ENCODE data around the gene ABLIM3. TPM values are rescaled to one million over a fixed set of nuclear protein-coding genes. Genes with fewer than 3 reads are reported as not detected.

Gene ABLIM3
- polyA plus RNA-seq, 1 of the 3 experiments (the other 2 are of a cell fraction) = 5.9 TPM

DNA sequence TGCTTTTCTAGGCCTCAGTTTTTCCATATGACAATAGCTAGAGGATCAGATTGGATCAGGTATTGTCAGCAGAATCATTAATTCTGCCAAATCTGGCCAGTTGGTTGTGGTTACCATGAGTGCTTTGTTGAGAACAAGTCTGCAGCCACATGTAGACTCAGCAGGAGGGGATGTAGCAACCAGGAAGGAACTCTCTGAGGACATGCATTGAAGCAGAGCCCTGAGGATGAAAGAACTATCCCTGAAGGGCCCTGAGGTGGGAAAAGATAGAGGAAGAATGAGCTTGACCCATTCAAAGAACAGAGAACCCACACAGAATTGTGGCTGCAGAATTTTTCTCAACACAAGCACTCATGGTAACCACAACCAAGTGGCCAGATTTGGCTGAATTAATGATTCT is 70.3 kb downstream of the ABLIM3 start:
- CTCF ChIA-PET = no interaction called here

DNA sequence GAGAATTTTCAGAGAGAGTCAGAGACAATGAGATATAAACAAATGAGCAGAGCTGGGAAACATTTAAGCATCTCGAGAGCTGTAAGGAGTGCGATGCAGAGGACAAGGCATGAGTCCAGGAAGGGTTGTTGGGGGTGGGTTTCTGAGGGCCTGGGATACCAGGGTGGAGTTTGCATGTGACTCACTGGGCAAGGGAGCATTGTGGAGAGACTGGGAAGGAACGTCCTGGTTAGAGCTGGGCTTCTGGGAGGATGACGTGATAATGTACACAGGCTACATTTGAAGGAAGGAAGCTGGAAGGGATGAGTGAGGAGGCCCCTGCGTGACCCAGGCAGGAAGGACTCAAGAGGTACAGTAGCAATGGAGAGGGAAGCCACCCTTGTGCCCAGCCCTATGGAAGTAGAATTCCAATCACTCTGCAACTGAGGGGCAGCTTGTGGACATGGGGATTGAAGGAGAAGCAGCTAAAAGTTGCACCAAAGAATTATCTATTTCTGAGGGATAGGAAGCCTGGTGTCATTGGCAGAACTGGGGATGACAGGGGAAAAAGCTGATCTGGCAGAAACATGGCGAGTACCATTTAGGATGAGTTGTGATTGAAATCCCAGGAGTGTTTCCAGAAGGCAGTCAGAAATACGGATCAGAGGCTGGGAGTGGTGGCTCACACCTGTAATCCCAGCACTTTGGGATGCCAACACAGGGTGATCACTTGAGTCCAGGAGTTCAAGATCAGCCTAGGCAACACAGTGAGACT is 71.1 kb downstream of the ABLIM3 start:
- no peak for DNase-seq
- Histone ChIP-seq H4K20me1 (ENCODE audit: insufficient read depth) (no peaks in the 10 kb centered on the region), H3K4me2 (peak overlapping the region; percentile 48), H3K79me2 (ENCODE audit: insufficient read depth) (no peaks in the 10 kb centered on the region), H3K4me3 (ENCODE audit: low read depth in 2 of 2, low read length in 1 of 2) (no peak overlapping the region), H3K36me3 (replicated peaks in 1 of 2; ENCODE audit: control insufficient read depth in 1 of 2, insufficient read depth in 2 of 2, low read length in 1 of 2) (no peaks in the 10 kb centered on the region), H3K27me3 (ENCODE audit: insufficient read depth) (no peaks in the 10 kb centered on the region), H3K4me1 (ENCODE audit: control insufficient read depth in 1 of 2, insufficient read depth in 2 of 2, low read depth in 1 of 2, low read length in 1 of 2) (peaks cover 2 to 17% of the 10 kb centered on the region in 2 experiments; a peak in 3 of 4 replicates), H2AFZ (ENCODE audit: low read depth) (no peak overlapping the region), H3F3A (replicated peaks; ENCODE audit: insufficient read depth) (peaks cover 20% of the 10 kb centered on the region), H3K9ac (peak overlapping the region; percentile 34; the same call in 1 of the 2 replicates), H3K9me3 (no peaks in the 10 kb centered on the region), H3K27ac (ENCODE audit: low read depth in 2 of 2, low read length in 1 of 2) (peak overlapping the region in 1 of 2 experiments; percentile 94; a peak in 2 of 4 replicates), H3K9me2 (no peaks in the 10 kb centered on the region)
- WGBS (ENCODE audit: low lambda C conversion rate) = 67% methylated on average over 7 of the region's 7 CpGs
- TF ChIP-seq FOSL2 (IDR thresholded peaks at IDR 0.05; ENCODE audit: borderline replicate concordance, low read depth) = peak; percentile 29; the same call in 1 of the 2 replicates
- no peak for TF ChIP-seq YY1 (IDR thresholded peaks at IDR 0.05; ENCODE audit: low read depth)
- 0 out of 2 replicates have a peak, but pooled peaks have one; percentile 27 for TF ChIP-seq NFIC (IDR thresholded peaks at IDR 0.05; ENCODE audit: borderline replicate concordance)
- no peak for TF ChIP-seq RAD21 (IDR thresholded peaks at IDR 0.05; ENCODE audit: low read length)
- TF ChIP-seq, protein P1, sequence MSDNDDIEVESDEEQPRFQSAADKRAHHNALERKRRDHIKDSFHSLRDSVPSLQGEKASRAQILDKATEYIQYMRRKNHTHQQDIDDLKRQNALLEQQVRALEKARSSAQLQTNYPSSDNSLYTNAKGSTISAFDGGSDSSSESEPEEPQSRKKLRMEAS (IDR thresholded peaks at IDR 0.05; ENCODE audit: low read depth) = peak; percentile 41; the same call in 1 of the 2 replicates
- TF ChIP-seq EZH2phosphoT487 (IDR thresholded peaks at IDR 0.05; ENCODE audit: borderline replicate concordance, low read depth) = no peak
- POLR2A ChIA-PET = no interaction called here
- CTCF ChIA-PET = no interaction called here

More for the DNA sequence above, 70.3 kb downstream of the ABLIM3 start:
- peak overlapping the region; percentile 36 for H3K4me2 ChIP-seq
- peak overlapping the region in 1 of 2 experiments; percentile 94; a peak in 2 of 4 replicates for H3K27ac ChIP-seq (ENCODE audit: low read depth in 2 of 2, low read length in 1 of 2)
- no peak for TF ChIP-seq NFIC (IDR thresholded peaks at IDR 0.05; ENCODE audit: borderline replicate concordance)
- DNase-seq = no peak
- H3K9ac ChIP-seq = peak overlapping the region; percentile 26; the same call in 1 of the 2 replicates
- peak overlapping the region; percentile 32; the same call in 1 of the 2 replicates for H2AFZ ChIP-seq (ENCODE audit: low read depth)
- no peaks in the 10 kb centered on the region for H3K9me2 ChIP-seq
- H3K27me3 ChIP-seq (ENCODE audit: insufficient read depth) = no peaks in the 10 kb centered on the region
- H3K4me1 ChIP-seq (ENCODE audit: control insufficient read depth in 1 of 2, insufficient read depth in 2 of 2, low read depth in 1 of 2, low read length in 1 of 2) = peaks cover 0 to 17% of the 10 kb centered on the region in 2 experiments; a peak in 2 of 4 replicates
- H3K79me2 ChIP-seq (ENCODE audit: insufficient read depth) = no peaks in the 10 kb centered on the region
- peaks cover 20% of the 10 kb centered on the region for H3F3A ChIP-seq (replicated peaks; ENCODE audit: insufficient read depth)
- POLR2A ChIA-PET = no interaction called here
- no peaks in the 10 kb centered on the region for H4K20me1 ChIP-seq (ENCODE audit: insufficient read depth)
- no peaks in the 10 kb centered on the region for H3K9me3 ChIP-seq
- no peaks in the 10 kb centered on the region for H3K36me3 ChIP-seq (replicated peaks in 1 of 2; ENCODE audit: control insufficient read depth in 1 of 2, insufficient read depth in 2 of 2, low read length in 1 of 2)
- H3K4me3 ChIP-seq (ENCODE audit: low read depth in 2 of 2, low read length in 1 of 2) = no peak overlapping the region

DNA sequence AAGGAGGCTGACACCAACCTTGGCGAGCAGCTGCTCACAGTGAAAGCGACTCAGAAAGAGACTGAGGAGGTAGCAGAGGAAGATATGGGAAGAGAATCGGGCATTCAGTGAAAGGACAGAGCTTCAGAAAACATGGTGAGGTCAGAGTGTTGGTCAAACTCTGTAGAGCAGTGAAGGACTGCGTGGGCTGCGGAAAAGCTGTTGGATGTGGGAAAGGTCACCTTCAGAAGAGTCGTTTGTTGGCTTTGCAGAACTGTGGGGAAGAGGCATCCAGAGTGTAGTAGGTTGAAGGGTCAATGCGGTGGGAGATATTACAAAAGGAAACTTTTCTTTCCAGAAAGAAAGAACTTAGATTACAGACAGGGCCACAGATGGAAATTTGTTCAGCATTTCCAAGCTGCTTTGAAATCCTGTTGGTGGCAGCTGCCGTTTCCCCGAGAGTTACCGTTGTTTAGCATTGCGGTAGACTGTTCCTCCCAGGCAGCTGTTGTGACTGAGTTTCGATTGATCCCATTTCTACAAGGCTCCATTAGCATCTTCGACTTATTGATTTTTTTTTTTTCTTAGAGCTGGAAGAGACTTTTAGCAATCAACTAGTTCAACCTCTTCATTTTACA is 72.1 kb downstream of the ABLIM3 start:
- ChIA-PET POLR2A (interaction anchor here (0.6 kb wide), 1 partner anchor 11 kb away, joined by 4 read pairs; no protein-coding TSS in a partner anchor), CTCF (no interaction called here)
- H3K27me3 ChIP-seq (ENCODE audit: insufficient read depth) = no peaks in the 10 kb centered on the region
- H3K4me2 ChIP-seq = no peak overlapping the region
- peaks cover 20% of the 10 kb centered on the region for H3F3A ChIP-seq (replicated peaks; ENCODE audit: insufficient read depth)
- no peaks in the 10 kb centered on the region for H3K9me3 ChIP-seq
- 80% methylated on average over 13 of the region's 13 CpGs for WGBS (ENCODE audit: low lambda C conversion rate)
- H3K9ac ChIP-seq = no peak overlapping the region
- TF ChIP-seq TCF12 (IDR thresholded peaks at IDR 0.05) = no peak
- no peak for TF ChIP-seq FOXJ3 (CRISPR knock-in tag; IDR thresholded peaks at IDR 0.05)
- TF ChIP-seq, protein P2, sequence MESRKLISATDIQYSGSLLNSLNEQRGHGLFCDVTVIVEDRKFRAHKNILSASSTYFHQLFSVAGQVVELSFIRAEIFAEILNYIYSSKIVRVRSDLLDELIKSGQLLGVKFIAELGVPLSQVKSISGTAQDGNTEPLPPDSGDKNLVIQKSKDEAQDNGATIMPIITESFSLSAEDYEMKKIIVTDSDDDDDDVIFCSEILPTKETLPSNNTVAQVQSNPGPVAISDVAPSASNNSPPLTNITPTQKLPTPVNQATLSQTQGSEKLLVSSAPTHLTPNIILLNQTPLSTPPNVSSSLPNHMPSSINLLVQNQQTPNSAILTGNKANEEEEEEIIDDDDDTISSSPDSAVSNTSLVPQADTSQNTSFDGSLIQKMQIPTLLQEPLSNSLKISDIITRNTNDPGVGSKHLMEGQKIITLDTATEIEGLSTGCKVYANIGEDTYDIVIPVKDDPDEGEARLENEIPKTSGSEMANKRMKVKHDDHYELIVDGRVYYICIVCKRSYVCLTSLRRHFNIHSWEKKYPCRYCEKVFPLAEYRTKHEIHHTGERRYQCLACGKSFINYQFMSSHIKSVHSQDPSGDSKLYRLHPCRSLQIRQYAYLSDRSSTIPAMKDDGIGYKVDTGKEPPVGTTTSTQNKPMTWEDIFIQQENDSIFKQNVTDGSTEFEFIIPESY (IDR thresholded peaks at IDR 0.05; ENCODE audit: borderline replicate concordance, low read depth) = no peak
- TF ChIP-seq, protein P1 (IDR thresholded peaks at IDR 0.05; ENCODE audit: low read depth) = no peak
- no peak for TF ChIP-seq RXRA (IDR thresholded peaks at IDR 0.05; ENCODE audit: borderline replicate concordance, low read depth)
- TF ChIP-seq GATA2 (CRISPR knock-in tag; IDR thresholded peaks at IDR 0.05) = no peak
- TF ChIP-seq GABPA (IDR thresholded peaks at IDR 0.05; ENCODE audit: low read depth) = no peak
- peaks cover 2 to 17% of the 10 kb centered on the region in 2 experiments; a peak in 3 of 4 replicates for H3K4me1 ChIP-seq (ENCODE audit: control insufficient read depth in 1 of 2, insufficient read depth in 2 of 2, low read depth in 1 of 2, low read length in 1 of 2)
- no peak for DNase-seq
- no peak overlapping the region for H2AFZ ChIP-seq (ENCODE audit: low read depth)
- no peaks in the 10 kb centered on the region for H4K20me1 ChIP-seq (ENCODE audit: insufficient read depth)
- no peaks in the 10 kb centered on the region for H3K9me2 ChIP-seq
- no peaks in the 10 kb centered on the region for H3K79me2 ChIP-seq (ENCODE audit: insufficient read depth)
- H3K27ac ChIP-seq (ENCODE audit: low read depth in 2 of 2, low read length in 1 of 2) = peak overlapping the region in 1 of 2 experiments; percentile 94; a peak in 2 of 4 replicates
- no peaks in the 10 kb centered on the region for H3K36me3 ChIP-seq (replicated peaks in 1 of 2; ENCODE audit: control insufficient read depth in 1 of 2, insufficient read depth in 2 of 2, low read length in 1 of 2)
- H3K4me3 ChIP-seq (ENCODE audit: low read depth in 2 of 2, low read length in 1 of 2) = no peak overlapping the region
